Thyroid gland (tissue), 4 donors: ENCODE results near the gene CX3CL1. TPM values are rescaled to one million over a fixed set of nuclear protein-coding genes. Genes with fewer than 3 reads are reported as not detected.
"Not testable (repeated sequence)": the region's sequence is repeated elsewhere in the genome, so short reads cannot be mapped to it uniquely, and the experiment has no call there.

Experiments used
- DNase-seq, 2 donors: peaks; one replicate each; pipeline ENCODE4 v3.0.0-alpha.2; 2019
- H3K27ac ChIP-seq, 3 donors: fragments of 200-600 bp; sonication (generic); 1 replicate in 2 of 3; 2 replicates in 1 of 3; pipeline ENCODE4 v1.5.1; 2016 to 2019; ENCODE audit warnings: mild to moderate bottlenecking in 1 of 3, moderate library complexity in 1 of 3
- H3K27me3 ChIP-seq: fragments of 200-600 bp; sonication (generic); one replicate; pipeline ENCODE4 v1.5.1; 2019
- H3K36me3 ChIP-seq, 2 donors: fragments of 200-600 bp; sonication (generic); one replicate each; pipeline ENCODE4 v1.5.1; 2016 to 2019
- H3K4me1 ChIP-seq, 2 donors: fragments of 200-600 bp; sonication (generic); one replicate each; pipeline ENCODE4 v1.5.1; 2017 to 2019
- H3K4me3 ChIP-seq, 3 donors: fragments of 200-600 bp; sonication (generic); replicated peaks in 1 of 3; 1 replicate in 2 of 3; 2 replicates in 1 of 3; pipeline ENCODE4 v1.5.1; 2016; ENCODE audit warnings: mild to moderate bottlenecking in 1 of 3
- H3K9me3 ChIP-seq: fragments of 200-600 bp; sonication (generic); one replicate; pipeline ENCODE4 v1.5.1; 2017
- CTCF ChIP-seq, 6 experiments: fragments of 200-600 bp in 3 of 6; fragments of 450-650 bp in 3 of 6; sonication (generic) in 3 of 6; IDR thresholded peaks; one replicate each; pipeline ENCODE4 v1.5.1; 2016 to 2019; ENCODE audit warnings: antibody characterized with exemption in 6 of 6, mild to moderate bottlenecking in 2 of 6, inconsistent platforms in 1 of 6, moderate library complexity in 1 of 6
- POLR2A ChIP-seq, 2 donors: fragments of 450-650 bp; IDR thresholded peaks; one replicate each; pipeline ENCODE4 v1.6.1; 2017; ENCODE audit warnings: antibody characterized with exemption in 2 of 2, mild to moderate bottlenecking in 2 of 2, moderate library complexity in 1 of 2
- WGBS, 2 donors: methylation state at CpG; one replicate each; pipeline ENCODE4 v1.1.5; 2017; 5-methylcytosine and 5-hydroxymethylcytosine counted together
- intact Hi-C: fragments of 100-400 bp; cut with DNase I; formaldehyde crosslinking; loops from one replicate; pipeline ENCODE4 v1.15.1; 2023
- total RNA-seq, 4 donors: library from RNA; depleted of rRNA; stranded (reverse); fragments of >200 nt; gene quantifications; one replicate each; pipeline ENCODE4 v1.2.3, GENCODE V29; 2016

The CX3CL1 gene
- total RNA-seq, 4 donors from 2014 or later, result 3.3 to 12.6 (median 10.9) TPM

- Histone ChIP-seq H3K27ac (no peak overlapping the region), H3K27me3 (no peaks in the 10 kb centered on the region), H3K4me1 (peaks cover 0 to 4% of the 10 kb centered on the region in 2 donors), H3K4me3 (no peak overlapping the region), H3K9me3 (no peaks in the 10 kb centered on the region), H3K36me3 (no peaks in the 10 kb centered on the region)
- 89 to 90% methylated on average over 4 of the region's 4 CpGs for WGBS, 2 donors
- DNase-seq, result no peak
- TF ChIP-seq CTCF (IDR thresholded peaks at IDR 0.05) (no peak), POLR2A (IDR thresholded peaks at IDR 0.05) (no peak)
- intact Hi-C loops, result no loop called here
Observed at GRCh38 chr16:57396786-57397185, 24.5 kb downstream of the CX3CL1 start.

GRCh38 chr16:57397493-57397892 lies 25.2 kb downstream of the CX3CL1 start:
- intact Hi-C loops, H3K4me1 ChIP-seq, H3K27ac ChIP-seq, H3K9me3 ChIP-seq, H3K27me3 ChIP-seq, H3K36me3 ChIP-seq, H3K4me3 ChIP-seq, DNase-seq: not testable (repeated sequence)
- 93% methylated on average over 4 of the region's 4 CpGs for WGBS, 2 donors

- TF ChIP-seq POLR2A (IDR thresholded peaks at IDR 0.05) (no peak), CTCF (IDR thresholded peaks at IDR 0.05) (no peak)
- Histone ChIP-seq H3K4me1 (no peaks in the 10 kb centered on the region), H3K27ac (no peak overlapping the region), H3K36me3 (no peaks in the 10 kb centered on the region), H3K9me3 (no peaks in the 10 kb centered on the region), H3K27me3 (no peaks in the 10 kb centered on the region), H3K4me3 (no peak overlapping the region)
- 39 to 47% methylated on average over 4 to 7 of the region's 7 CpGs for WGBS, 2 donors
- no peak for DNase-seq
- intact Hi-C loops, result no loop called here
Observed at GRCh38 chr16:57401943-57402640, 29.8 kb downstream of the CX3CL1 start.

GRCh38 chr16:57403965-57404817 lies 31.9 kb downstream of the CX3CL1 start, which contains the start of gene CCL17:
Gene CCL17, plus strand, starts transcription at chr16:57404767. Its CDS starts 9,166 bp downstream, at chr16:57413933.
- no peaks in the 10 kb centered on the region for H3K27me3 ChIP-seq
- H3K36me3 ChIP-seq, result no peaks in the 10 kb centered on the region
- no peak within 1 kb of the TSS for H3K27ac ChIP-seq
- H3K4me1 ChIP-seq, result no peaks in the 10 kb centered on the region
- DNase-seq, result no peak
- intact Hi-C loops, result no loop called here
- H3K4me3 ChIP-seq, result no peak within 1 kb of the TSS
- no peaks in the 10 kb centered on the region for H3K9me3 ChIP-seq
- WGBS, 2 donors, result 76 to 83% methylated on average over 17 of the region's 17 CpGs
- no peak for TF ChIP-seq CTCF (IDR thresholded peaks at IDR 0.05)
- no peak for TF ChIP-seq POLR2A (IDR thresholded peaks at IDR 0.05)

GRCh38 chr16:57405097-57405496 lies 32.8 kb downstream of the CX3CL1 start:
- intact Hi-C loops, result no loop called here
- no peak for DNase-seq
- no peaks in the 10 kb centered on the region for H3K36me3 ChIP-seq
- no peak overlapping the region for H3K27ac ChIP-seq
- H3K9me3 ChIP-seq, result no peaks in the 10 kb centered on the region
- 68 to 80% methylated on average over 3 of the region's 3 CpGs for WGBS, 2 donors
- no peak overlapping the region for H3K4me3 ChIP-seq
- H3K27me3 ChIP-seq, result no peaks in the 10 kb centered on the region
- TF ChIP-seq CTCF (IDR thresholded peaks at IDR 0.05), result no peak
- TF ChIP-seq POLR2A (IDR thresholded peaks at IDR 0.05), result no peak
- H3K4me1 ChIP-seq, result no peaks in the 10 kb centered on the region
